ENCODE data around the gene ANO7.

DNA sequence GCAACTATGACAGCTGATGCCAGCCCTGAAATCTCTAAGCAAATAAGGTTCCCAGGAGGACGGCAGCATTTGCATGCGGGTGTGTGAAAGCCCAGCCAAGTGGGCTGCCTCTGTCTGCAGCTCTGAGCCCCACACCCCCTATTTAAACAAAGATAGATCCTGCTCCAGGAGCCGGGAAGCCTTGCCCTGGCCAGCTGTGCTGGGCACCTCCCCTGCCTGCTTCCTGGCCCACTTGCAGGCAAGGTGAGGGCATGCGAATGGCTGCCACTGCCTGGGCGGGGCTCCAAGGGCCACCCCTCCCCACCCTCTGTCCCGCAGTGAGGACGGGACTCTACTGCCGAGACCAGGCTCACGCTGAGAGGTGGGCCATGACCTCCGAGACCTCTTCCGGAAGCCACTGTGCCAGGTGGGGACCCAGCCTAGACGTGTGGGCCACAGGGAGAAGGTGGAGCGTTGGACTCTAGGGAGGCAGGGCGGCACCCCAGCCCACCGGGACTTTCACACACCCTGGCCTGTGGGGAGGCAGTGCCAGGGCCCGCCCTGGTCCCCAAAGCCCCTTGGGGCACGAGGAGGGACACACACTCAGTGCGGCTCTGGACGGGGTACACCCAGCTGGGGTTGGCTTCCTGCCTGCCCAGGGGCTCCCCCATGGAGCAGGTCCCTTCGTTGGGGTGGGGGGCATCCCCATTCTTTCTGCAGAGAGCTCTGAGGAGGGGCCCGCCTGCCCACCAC is at the start of gene ANO7:
- TF ChIP-seq EZH2 (IDR thresholded peaks at IDR 0.05; ENCODE audit: insufficient read depth, poor library complexity, severe bottlenecking): no peak
- no peak for TF ChIP-seq EZH2phosphoT487 (IDR thresholded peaks at IDR 0.05; ENCODE audit: insufficient read depth, low read depth)

Measured in GM23248 (cell line).